ENCODE results near the gene PKHD1.

DNA sequence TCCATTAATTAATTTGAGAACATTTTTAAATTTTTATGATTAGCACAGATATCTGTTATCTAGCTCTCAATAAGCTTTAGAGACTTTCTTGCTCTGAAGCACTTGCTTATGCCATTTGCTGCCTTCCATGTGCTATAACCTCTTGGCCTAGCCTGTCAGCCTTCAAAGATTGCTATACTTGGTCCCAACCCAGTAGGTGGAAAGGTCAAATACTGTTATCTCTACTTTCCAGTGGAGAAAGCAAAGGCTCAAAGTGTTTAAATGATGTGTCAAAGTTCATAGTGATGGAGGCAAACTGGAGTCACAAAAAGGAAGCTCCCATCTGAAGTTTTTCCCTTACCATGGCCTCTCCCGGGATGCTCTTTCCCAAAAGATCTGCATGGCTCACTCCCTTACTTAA lies 125.1 kb downstream of the PKHD1 start:
- TF ChIP-seq, protein P1, sequence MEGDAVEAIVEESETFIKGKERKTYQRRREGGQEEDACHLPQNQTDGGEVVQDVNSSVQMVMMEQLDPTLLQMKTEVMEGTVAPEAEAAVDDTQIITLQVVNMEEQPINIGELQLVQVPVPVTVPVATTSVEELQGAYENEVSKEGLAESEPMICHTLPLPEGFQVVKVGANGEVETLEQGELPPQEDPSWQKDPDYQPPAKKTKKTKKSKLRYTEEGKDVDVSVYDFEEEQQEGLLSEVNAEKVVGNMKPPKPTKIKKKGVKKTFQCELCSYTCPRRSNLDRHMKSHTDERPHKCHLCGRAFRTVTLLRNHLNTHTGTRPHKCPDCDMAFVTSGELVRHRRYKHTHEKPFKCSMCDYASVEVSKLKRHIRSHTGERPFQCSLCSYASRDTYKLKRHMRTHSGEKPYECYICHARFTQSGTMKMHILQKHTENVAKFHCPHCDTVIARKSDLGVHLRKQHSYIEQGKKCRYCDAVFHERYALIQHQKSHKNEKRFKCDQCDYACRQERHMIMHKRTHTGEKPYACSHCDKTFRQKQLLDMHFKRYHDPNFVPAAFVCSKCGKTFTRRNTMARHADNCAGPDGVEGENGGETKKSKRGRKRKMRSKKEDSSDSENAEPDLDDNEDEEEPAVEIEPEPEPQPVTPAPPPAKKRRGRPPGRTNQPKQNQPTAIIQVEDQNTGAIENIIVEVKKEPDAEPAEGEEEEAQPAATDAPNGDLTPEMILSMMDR (IDR thresholded peaks at IDR 0.05), result no peak
- TF ChIP-seq POLR2A (IDR thresholded peaks at IDR 0.05), result no peak

All from uterus (tissue), 2 donors.